ENCODE results near the gene LYRM4. TPM values are rescaled to one million over a fixed set of nuclear protein-coding genes. Genes with fewer than 3 reads are reported as not detected.

LYRM4 gene
- total RNA-seq, 1 experiment from 2014 or later = 44.3 TPM

- Mint-ChIP-seq H3K9me3 (no peaks in the 10 kb centered on the region), H3K36me3 (ENCODE audit: insufficient read depth in 1 of 3, low read depth in 3 of 3) (no peaks in the 10 kb centered on the region; a peak in 1 of 7 replicates), H3K27me3 (ENCODE audit: low read depth) (no peaks in the 10 kb centered on the region), H3K27ac (no peak overlapping the region), H3K4me3 (no peak overlapping the region), H3K4me1 (peaks cover 6 to 25% of the 10 kb centered on the region in 2 experiments)
- Histone ChIP-seq H3K79me1 (ENCODE audit: insufficient read depth, low read depth, low read length, poor library complexity, severe bottlenecking) (no peaks in the 10 kb centered on the region), H4K20me1 (ENCODE audit: control insufficient read depth, insufficient read depth, insufficient read length) (no peaks in the 10 kb centered on the region), H3K23ac (ENCODE audit: insufficient read length, low read depth, low read length) (no peak overlapping the region), H3K18ac (ENCODE audit: insufficient read length, low read depth, low read length) (no peak overlapping the region), H3K79me2 (ENCODE audit: insufficient read depth, low read length) (no peaks in the 10 kb centered on the region), H2AK5ac (ENCODE audit: insufficient read length, low read length) (no peak overlapping the region), H2BK120ac (ENCODE audit: low read depth, low read length, poor library complexity, severe bottlenecking) (no peak overlapping the region), H2AFZ (ENCODE audit: low read length) (no peak overlapping the region), H2BK12ac (ENCODE audit: insufficient read length, low read depth, low read length) (no peak overlapping the region), H2BK5ac (ENCODE audit: insufficient read length, low read length) (no peak overlapping the region), H3K4ac (ENCODE audit: low read depth, low read length) (no peak overlapping the region), H2BK15ac (ENCODE audit: low read depth, low read length) (no peak overlapping the region), H2BK20ac (ENCODE audit: low read depth, low read length, poor library complexity, severe bottlenecking) (no peak overlapping the region), H3K27ac (ENCODE audit: insufficient read length, low read depth, low read length) (no peak overlapping the region), H3T11ph (ENCODE audit: low read length) (no peak overlapping the region), H3K9me3 (ENCODE audit: control insufficient read depth, low read depth, low read length) (no peaks in the 10 kb centered on the region), H3K4me2 (ENCODE audit: insufficient read depth, insufficient read length, low read length) (no peak overlapping the region), H3K4me1 (ENCODE audit: insufficient read depth, low read length) (peaks cover 2% of the 10 kb centered on the region; the same call in 1 of the 2 replicates), H3K9ac (ENCODE audit: extremely low read depth, insufficient read length, low read length) (no peak overlapping the region), H3K56ac (ENCODE audit: insufficient read length, low read depth, low read length) (no peak overlapping the region), H4K8ac (replicated peaks; ENCODE audit: insufficient read length, low read depth, low read length) (no peak overlapping the region), H3K14ac (ENCODE audit: insufficient read depth, low read length) (no peak overlapping the region), H3K23me2 (ENCODE audit: insufficient read length, low read depth, low read length, poor library complexity, severe bottlenecking) (no peaks in the 10 kb centered on the region), H4K91ac (ENCODE audit: insufficient read length, low read depth, low read length) (no peak overlapping the region), H4K5ac (ENCODE audit: insufficient read length, low read depth, low read length) (no peak overlapping the region), H3K27me3 (ENCODE audit: insufficient read depth, low read length) (no peaks in the 10 kb centered on the region)
- TF ChIP-seq CTCF (conservative IDR thresholded peaks at IDR 0.05) = peak; percentile 87
- no CpG with 5 or more reads among the region's 10 CpGs for WGBS (ENCODE audit: extremely low coverage, insufficient read length, low lambda C conversion rate)
- DNase-seq = peak; percentile 74
Measured at GRCh38 chr6:5174756-5175549, 85.8 kb downstream of the LYRM4 start.

All from H9 (cell line).